ENCODE measurements around the gene GLI1. TPM values are rescaled to one million over a fixed set of nuclear protein-coding genes. Genes with fewer than 3 reads are reported as not detected.
A peak's percentile ranks its signal among the peaks of the same experiment; 100 is the strongest.

Gene GLI1
- total and polyA plus RNA-seq, 4 donors: 0.74 to 5.7 (median 2.1) TPM

GRCh38 chr12:57479376-57480115, 20.0 kb downstream of the GLI1 start, which contains the start of gene ARHGAP9:
TSS of gene ARHGAP9 (minus strand) at chr12:57479866. CDS start at chr12:57479406, 460 bp downstream.
- no peak for TF ChIP-seq CTCF (IDR thresholded peaks at IDR 0.05; ENCODE audit: control extremely low read depth, extremely low read depth)
- peak within 1 kb of the TSS in 1 of 2 donors; percentile 68 for H3K27ac ChIP-seq (ENCODE audit: low read depth in 1 of 2, low read length in 1 of 2)
- no peaks in the 10 kb centered on the region for H3K36me3 ChIP-seq (ENCODE audit: control insufficient read depth in 4 of 4, insufficient read depth in 4 of 4, low read length in 4 of 4)
- H3K9ac ChIP-seq (ENCODE audit: insufficient read depth in 1 of 2, low read length in 2 of 2): no peak within 1 kb of the TSS
- ATAC-seq (ENCODE audit: insufficient read depth, low FRiP score) (no peak), DNase-seq (no peak)
- WGBS, 2 donors: 34 to 54% methylated on average over 6 of the region's 6 CpGs
- H3K27me3 ChIP-seq (ENCODE audit: control insufficient read depth in 3 of 3, insufficient read depth in 3 of 3, low read length in 2 of 3): peaks cover 0 to 42% (median 30%) of the 10 kb centered on the region in 3 donors
- H3K9me3 ChIP-seq (ENCODE audit: control insufficient read depth in 4 of 4, insufficient read depth in 3 of 4, low read length in 3 of 4): no peaks in the 10 kb centered on the region
- H3K4me3 ChIP-seq: no peak within 1 kb of the TSS
- H3K4me1 ChIP-seq (ENCODE audit: control insufficient read depth in 5 of 5, insufficient read depth in 5 of 5, low read length in 5 of 5): peaks cover 0 to 17% (median 0%) of the 10 kb centered on the region in 5 donors

DNA sequence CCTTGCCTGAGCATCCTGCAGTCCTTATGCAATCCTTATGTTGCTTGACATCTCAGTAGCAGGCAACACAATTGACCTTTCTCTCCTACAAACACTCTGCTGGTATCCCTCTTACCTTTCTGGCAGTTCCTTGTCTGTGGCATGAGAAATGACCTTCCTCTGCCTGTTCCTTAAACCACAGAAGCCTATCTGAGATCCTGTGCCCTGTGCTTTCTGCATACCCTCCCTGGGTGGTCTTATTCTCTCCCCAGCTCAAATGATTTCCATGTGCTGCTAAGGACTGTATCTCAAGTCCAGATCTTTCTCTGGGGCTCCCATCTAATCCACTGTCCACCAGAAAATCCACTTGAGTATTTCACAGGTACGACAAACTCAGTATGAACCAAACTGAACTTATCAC, 22.1 kb downstream of the GLI1 start:
- H3K9me3 ChIP-seq (ENCODE audit: control insufficient read depth in 4 of 4, insufficient read depth in 3 of 4, low read length in 3 of 4): no peaks in the 10 kb centered on the region
- no peak for ATAC-seq (ENCODE audit: insufficient read depth, low FRiP score)
- peaks cover 0 to 2% (median 0%) of the 10 kb centered on the region in 5 donors for H3K4me1 ChIP-seq (ENCODE audit: control insufficient read depth in 5 of 5, insufficient read depth in 5 of 5, low read length in 5 of 5)
- no peak overlapping the region for H3K4me3 ChIP-seq
- WGBS, 2 donors: 78 to 85% methylated on average over 1 of the region's 1 CpG
- no peak for DNase-seq
- no peak overlapping the region for H3K27ac ChIP-seq (ENCODE audit: low read depth in 1 of 2, low read length in 1 of 2)
- TF ChIP-seq CTCF (IDR thresholded peaks at IDR 0.05; ENCODE audit: control extremely low read depth, extremely low read depth): no peak
- H3K9ac ChIP-seq (ENCODE audit: insufficient read depth in 1 of 2, low read length in 2 of 2): no peak overlapping the region
- H3K27me3 ChIP-seq (ENCODE audit: control insufficient read depth in 3 of 3, insufficient read depth in 3 of 3, low read length in 2 of 3): peaks cover 0 to 24% (median 15%) of the 10 kb centered on the region in 3 donors
- no peaks in the 10 kb centered on the region for H3K36me3 ChIP-seq (ENCODE audit: control insufficient read depth in 4 of 4, insufficient read depth in 4 of 4, low read length in 4 of 4)

DNA sequence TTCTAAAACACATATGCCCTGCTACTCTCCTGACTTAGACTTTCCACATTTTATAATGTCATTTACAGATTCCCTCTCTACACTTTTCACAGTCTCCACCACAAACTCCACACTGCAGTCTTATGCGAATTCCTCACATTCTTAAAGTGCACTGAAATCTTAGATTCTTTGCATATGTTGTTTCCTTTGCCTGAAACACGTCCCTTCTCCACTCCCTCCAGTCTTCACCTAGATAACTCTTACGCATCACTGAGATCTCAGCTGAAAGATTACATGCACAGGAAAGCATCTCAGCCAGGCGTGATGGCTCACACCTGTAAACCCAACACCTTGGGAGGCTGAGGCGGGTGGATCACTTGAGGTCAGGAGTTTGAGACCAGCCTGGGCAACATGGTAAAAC, 23.9 kb downstream of the GLI1 start:
- 57 to 79% methylated on average over 5 of the region's 5 CpGs for WGBS, 2 donors
- Histone ChIP-seq H3K36me3 (ENCODE audit: control insufficient read depth in 4 of 4, insufficient read depth in 4 of 4, low read length in 4 of 4) (peaks cover 0 to 3% (median 0%) of the 10 kb centered on the region in 4 donors), H3K27me3 (ENCODE audit: control insufficient read depth in 3 of 3, insufficient read depth in 3 of 3, low read length in 2 of 3) (peaks cover 0 to 8% (median 4%) of the 10 kb centered on the region in 3 donors), H3K4me1 (ENCODE audit: control insufficient read depth in 5 of 5, insufficient read depth in 5 of 5, low read length in 5 of 5) (peaks cover 0 to 4% (median 0%) of the 10 kb centered on the region in 5 donors), H3K4me3 (no peak overlapping the region), H3K9me3 (ENCODE audit: control insufficient read depth in 4 of 4, insufficient read depth in 3 of 4, low read length in 3 of 4) (no peaks in the 10 kb centered on the region), H3K27ac (ENCODE audit: low read depth in 1 of 2, low read length in 1 of 2) (no peak overlapping the region), H3K9ac (ENCODE audit: insufficient read depth in 1 of 2, low read length in 2 of 2) (no peak overlapping the region)
- DNase-seq (no peak), ATAC-seq (ENCODE audit: insufficient read depth, low FRiP score) (no peak)
- no peak for TF ChIP-seq CTCF (IDR thresholded peaks at IDR 0.05; ENCODE audit: control extremely low read depth, extremely low read depth)
